Measurements from ENCODE around the gene FTH1. TPM values are rescaled to one million over a fixed set of nuclear protein-coding genes. Genes with fewer than 3 reads are reported as not detected.
A peak's percentile ranks its signal among the peaks of the same experiment; 100 is the strongest.

The FTH1 gene
- total and polyA plus RNA-seq, 2 of the 13 experiments (the other 11 are each of a cell fraction or from before 2014, with no cell fraction given): 607 to 760 TPM

GRCh38 chr11:61967116-61967923, at the start of gene FTH1 (continued):
- TF ChIP-seq ZHX1 (CRISPR knock-in tag; IDR thresholded peaks at IDR 0.05; ENCODE audit: low read depth) (peak; percentile 83; the same call in 1 of the 2 replicates), ZNF234 (CRISPR knock-in tag; conservative IDR thresholded peaks at IDR 0.05) (no peak), HMG20A (CRISPR knock-in tag; IDR thresholded peaks at IDR 0.05; ENCODE audit: borderline replicate concordance) (no peak), POLR2AphosphoS5 (IDR thresholded peaks at IDR 0.05; ENCODE audit: low read depth, low read length) (peak; percentile 89), NFIC (IDR thresholded peaks at IDR 0.05; ENCODE audit: low read length) (no peak), PAWR (CRISPR knock-in tag; IDR thresholded peaks at IDR 0.05; ENCODE audit: borderline replicate concordance) (no peak), ZSCAN30 (CRISPR knock-in tag; IDR thresholded peaks at IDR 0.05) (0 out of 2 replicates have a peak, but pooled peaks have one; percentile 62), SIX1 (CRISPR knock-in tag; IDR thresholded peaks at IDR 0.05; ENCODE audit: borderline replicate concordance) (0 out of 2 replicates have a peak, but pooled peaks have one; percentile 31), MEF2D (CRISPR knock-in tag; IDR thresholded peaks at IDR 0.05) (no peak; the same call in 1 of the 2 replicates), ZNF747 (CRISPR knock-in tag; IDR thresholded peaks at IDR 0.05; ENCODE audit: borderline replicate concordance) (no peak), ZFP41 (CRISPR knock-in tag; IDR thresholded peaks at IDR 0.05; ENCODE audit: borderline replicate concordance) (no peak)

Data from HepG2 (cell line).